Measurements from ENCODE around the gene TAC4. TPM values are rescaled to one million over a fixed set of nuclear protein-coding genes. Genes with fewer than 3 reads are reported as not detected.
A peak's percentile ranks its signal among the peaks of the same experiment; 100 is the strongest.

TAC4 gene
- total and polyA plus RNA-seq, 9 of the 15 experiments (the other 6 are each of a cell fraction or from before 2014, with no cell fraction given) = 0.17 TPM; not detected in 8

- TF ChIP-seq RERE (CRISPR knock-in tag; IDR thresholded peaks at IDR 0.05; ENCODE audit: borderline replicate concordance) = no peak
- no peak for TF ChIP-seq E2F3 (CRISPR knock-in tag; IDR thresholded peaks at IDR 0.05)
- TF ChIP-seq SNRNP70 (optimal IDR thresholded peaks at IDR 0.05; ENCODE audit: low read depth, low read length) = no peak
- TF ChIP-seq ETV6 (IDR thresholded peaks at IDR 0.05; ENCODE audit: borderline replicate concordance in 1 of 2, low read depth in 2 of 2, low read length in 1 of 2) = no peak
- no peak for TF ChIP-seq ETV6 (CRISPR knock-in tag; IDR thresholded peaks at IDR 0.05; ENCODE audit: borderline replicate concordance)
- TF ChIP-seq TFE3 (CRISPR knock-in tag; IDR thresholded peaks at IDR 0.05) = no peak
- TF ChIP-seq HMBOX1 (IDR thresholded peaks at IDR 0.05) = peak; percentile 84
- TF ChIP-seq EP300 (IDR thresholded peaks at IDR 0.05; ENCODE audit: low read length) = peak; percentile 69
- TF ChIP-seq ZNF695 (CRISPR knock-in tag; IDR thresholded peaks at IDR 0.05) = no peak
- TF ChIP-seq SMAD4 (CRISPR knock-in tag; conservative IDR thresholded peaks at IDR 0.05) = peak; percentile 34; the same call in 1 of the 2 replicates
- no peak for TF ChIP-seq FOXK1 (CRISPR knock-in tag; IDR thresholded peaks at IDR 0.05; ENCODE audit: borderline replicate concordance)
- no peak for TF ChIP-seq STAT6 (CRISPR knock-in tag; IDR thresholded peaks at IDR 0.05)
- no peak for TF ChIP-seq CBFB (CRISPR knock-in tag; IDR thresholded peaks at IDR 0.05)
- no peak for TF ChIP-seq HNRNPUL1 (IDR thresholded peaks at IDR 0.05; ENCODE audit: low read length)
- no peak for TF ChIP-seq FOXK2 (conservative IDR thresholded peaks at IDR 0.05 in 1 of 2, IDR thresholded peaks at IDR 0.05 in 1 of 2; ENCODE audit: low read depth in 2 of 2)
- no peak for TF ChIP-seq KAT7 (CRISPR knock-in tag; IDR thresholded peaks at IDR 0.05; ENCODE audit: borderline replicate concordance)
Observed at GRCh38 chr17:49878931-49879904, 31.3 kb upstream of the TAC4 start (continued).

Measured in K562 (cell line).